ENCODE data around the gene PRPF38B. TPM values are rescaled to one million over a fixed set of nuclear protein-coding genes. Genes with fewer than 3 reads are reported as not detected.

Gene PRPF38B
- total and polyA plus RNA-seq, 10 of the 15 experiments (the other 5 are each of a cell fraction or from before 2014, with no cell fraction given), result 32.9 to 79.2 (median 47.8) TPM

GRCh38 chr1:108706643-108707042 lies 14.5 kb downstream of the PRPF38B start (continued):
- TF ChIP-seq RELB (IDR thresholded peaks at IDR 0.05; ENCODE audit: low read depth), result no peak
- TF ChIP-seq BCLAF1 (IDR thresholded peaks at IDR 0.05), result no peak
- TF ChIP-seq MLLT1 (IDR thresholded peaks at IDR 0.05), result no peak
- no peak for TF ChIP-seq NR2C1 (IDR thresholded peaks at IDR 0.05)
